Measurements from ENCODE around the gene B3GNT8. TPM values are rescaled to one million over a fixed set of nuclear protein-coding genes. Genes with fewer than 3 reads are reported as not detected.
A peak's percentile ranks its signal among the peaks of the same experiment; 100 is the strongest.

B3GNT8 gene
- total and polyA plus RNA-seq, 2 of the 4 experiments (the other 2 are of a cell fraction), result 0.36 TPM

DNA sequence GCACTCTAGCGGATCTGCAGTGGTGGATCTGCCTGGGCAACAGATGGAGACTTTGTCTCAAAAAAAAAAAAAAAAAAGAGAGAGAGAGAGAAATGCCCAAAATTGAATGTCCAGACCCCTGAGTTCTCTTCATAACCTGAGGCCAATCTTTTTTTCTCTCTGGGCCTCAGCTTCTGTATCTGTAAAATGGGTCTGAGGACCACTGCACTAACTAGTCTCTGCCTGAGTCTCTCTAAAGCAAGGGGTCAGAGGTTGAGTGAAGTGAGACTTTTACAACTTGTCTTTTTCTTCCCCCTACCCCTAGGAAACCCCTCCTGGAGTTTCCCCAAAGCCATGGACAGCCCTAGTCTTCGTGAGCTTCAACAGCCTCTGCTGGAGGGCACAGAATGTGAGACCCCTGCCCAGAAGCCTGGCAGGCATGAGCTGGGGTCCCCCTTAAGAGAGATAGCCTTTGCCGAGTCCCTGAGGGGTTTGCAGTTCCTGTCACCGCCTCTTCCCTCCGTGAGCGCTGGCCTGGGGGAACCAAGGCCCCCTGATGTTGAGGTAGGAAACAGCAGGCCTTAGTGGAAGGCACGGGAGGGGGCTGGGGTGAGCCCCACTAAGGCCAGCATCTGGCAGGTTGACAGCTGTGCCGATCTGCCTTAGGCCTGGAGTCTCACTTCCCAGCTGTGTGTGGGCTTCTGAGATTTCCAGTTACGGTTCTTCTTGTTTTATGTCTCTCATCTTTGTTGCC lies 49.0 kb downstream of the B3GNT8 start:
- no peak overlapping the region for H3K27ac ChIP-seq (ENCODE audit: insufficient read depth, low read length)
- TF ChIP-seq RCOR1 (IDR thresholded peaks at IDR 0.05; ENCODE audit: insufficient replicate concordance, low read length), result no peak
- TF ChIP-seq NFE2L2 (IDR thresholded peaks at IDR 0.05; ENCODE audit: low read depth, low read length), result no peak
- TF ChIP-seq, protein P1, sequence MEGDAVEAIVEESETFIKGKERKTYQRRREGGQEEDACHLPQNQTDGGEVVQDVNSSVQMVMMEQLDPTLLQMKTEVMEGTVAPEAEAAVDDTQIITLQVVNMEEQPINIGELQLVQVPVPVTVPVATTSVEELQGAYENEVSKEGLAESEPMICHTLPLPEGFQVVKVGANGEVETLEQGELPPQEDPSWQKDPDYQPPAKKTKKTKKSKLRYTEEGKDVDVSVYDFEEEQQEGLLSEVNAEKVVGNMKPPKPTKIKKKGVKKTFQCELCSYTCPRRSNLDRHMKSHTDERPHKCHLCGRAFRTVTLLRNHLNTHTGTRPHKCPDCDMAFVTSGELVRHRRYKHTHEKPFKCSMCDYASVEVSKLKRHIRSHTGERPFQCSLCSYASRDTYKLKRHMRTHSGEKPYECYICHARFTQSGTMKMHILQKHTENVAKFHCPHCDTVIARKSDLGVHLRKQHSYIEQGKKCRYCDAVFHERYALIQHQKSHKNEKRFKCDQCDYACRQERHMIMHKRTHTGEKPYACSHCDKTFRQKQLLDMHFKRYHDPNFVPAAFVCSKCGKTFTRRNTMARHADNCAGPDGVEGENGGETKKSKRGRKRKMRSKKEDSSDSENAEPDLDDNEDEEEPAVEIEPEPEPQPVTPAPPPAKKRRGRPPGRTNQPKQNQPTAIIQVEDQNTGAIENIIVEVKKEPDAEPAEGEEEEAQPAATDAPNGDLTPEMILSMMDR (conservative IDR thresholded peaks at IDR 0.05; ENCODE audit: low read depth, low read length), result peak; percentile 14; the same call in 1 of the 2 replicates

More for the DNA sequence above, 49.0 kb downstream of the B3GNT8 start:
- Histone ChIP-seq H2BK5ac (ENCODE audit: low read depth, low read length, poor library complexity, severe bottlenecking) (no peak overlapping the region), H3K4me3 (ENCODE audit: insufficient read depth, low read depth, low read length) (no peak overlapping the region), H3K9me3 (ENCODE audit: control insufficient read depth, insufficient read depth, low read length) (no peaks in the 10 kb centered on the region), H3K9ac (ENCODE audit: low read depth, low read length) (no peak overlapping the region), H3K18ac (ENCODE audit: low read depth, low read length) (no peak overlapping the region), H3K23ac (ENCODE audit: low read depth, low read length) (no peak overlapping the region), H4K20me1 (ENCODE audit: insufficient read depth, low read length) (peaks cover 3% of the 10 kb centered on the region; the same call in 1 of the 2 replicates), H2BK15ac (ENCODE audit: low read depth, low read length) (no peak overlapping the region), H2BK20ac (ENCODE audit: low read depth, low read length) (no peak overlapping the region), H3K4ac (ENCODE audit: low read depth, low read length) (no peak overlapping the region), H4K8ac (ENCODE audit: low read depth in 2 of 2, low read length in 2 of 2) (no peak overlapping the region), H3K56ac (ENCODE audit: extremely low read depth, insufficient read depth, low read length) (no peak overlapping the region), H3K4me1 (ENCODE audit: control insufficient read depth, insufficient read depth, low read length) (peaks cover 7% of the 10 kb centered on the region), H4K91ac (ENCODE audit: insufficient read depth, low read depth, low read length) (no peak overlapping the region), H3K36me3 (ENCODE audit: control insufficient read depth, insufficient read depth, low read length) (peaks cover 4% of the 10 kb centered on the region; the same call in 1 of the 2 replicates), H2BK120ac (ENCODE audit: low read depth, low read length) (no peak overlapping the region), H3K14ac (replicated peaks; ENCODE audit: low read depth, low read length) (no peak overlapping the region), H3K79me1 (ENCODE audit: low read depth in 1 of 2, low read length in 2 of 2) (peaks cover 0 to 18% of the 10 kb centered on the region in 2 experiments; a peak in 3 of 4 replicates), H2AFZ (replicated peaks; ENCODE audit: low read length, poor library complexity) (no peak overlapping the region), H3K9me1 (ENCODE audit: insufficient read depth, low read length) (peaks cover 10% of the 10 kb centered on the region), H3K4me2 (ENCODE audit: low read depth, low read length) (no peak overlapping the region), H2AK9ac (replicated peaks; ENCODE audit: low read depth, low read length, poor library complexity) (no peak overlapping the region), H4K5ac (ENCODE audit: low read depth, low read length) (no peak overlapping the region), H3K27me3 (ENCODE audit: control insufficient read depth, insufficient read depth, low read length) (no peaks in the 10 kb centered on the region), H2AK5ac (ENCODE audit: low read depth, low read length) (no peak overlapping the region)
- no TSS peak for BruUV-seq (replicated peaks)
- POLR2A ChIA-PET (ENCODE audit: unreplicated experiment), result no interaction called here
- in situ Hi-C loops (cut with MboI; ENCODE audit: low sequenced_read_pairs) (no loop called here), intact Hi-C loops (cut with micrococcal nuclease) (no loop called here), dilution Hi-C loops (cut with HindIII; ENCODE audit: low sequenced_read_pairs, unreplicated experiment) (no loop called here)
- DNase-seq (no peak), ATAC-seq (ENCODE audit: low read depth) (no peak)
- WGBS, 2 experiments (ENCODE audit: extremely low coverage in 2 of 2, insufficient read length in 1 of 2), result 61% methylated on average over 2 of the region's 9 CpGs; no CpG with 5 or more reads in 1 of the 2 experiments
- CTCF ChIA-PET, result no interaction called here
